GM12878 (cell line): ENCODE data around the gene SBK2. TPM values are rescaled to one million over a fixed set of nuclear protein-coding genes. Genes with fewer than 3 reads are reported as not detected.

Experiments used
- ATAC-seq: fragments of 200-7000 bp; cut with Tn5 transposase; 3 replicates; pipeline ENCODE4 v1.9.1; 2020; ENCODE audit warnings: mild to moderate bottlenecking, moderate library complexity
- BruUV-seq: library from RNA; stranded (reverse); fragments of 400-500 nt; replicated peaks from 2 replicates; lab custom pipeline; 2021; lab: Mats Ljungman, UMichigan
- CTCF ChIA-PET: fragments of 300-600 bp; sonication (Branson Sonifier 250); formaldehyde crosslinking; extraction: SDS; loops from one replicate; lab custom pipeline; 2021; ENCODE audit warnings: inconsistent platforms; lab: Yijun Ruan, JAX
- POLR2A ChIA-PET: fragments of 350-600 bp; formaldehyde crosslinking; extraction: SDS; loops from one replicate; lab custom pipeline; 2021; ENCODE audit warnings: inconsistent platforms; lab: Charles Lee
- RAD21 ChIA-PET: fragments of 300-600 bp; sonication (Branson Sonifier 250); formaldehyde crosslinking; loops from one replicate; lab custom pipeline; 2023; ENCODE audit warnings: antibody characterized with exemption; ENCODE audit not compliant: unreplicated experiment; lab: Charles Lee
- SMC1A ChIA-PET: fragments of 300-600 bp; sonication (Branson Sonifier 250); formaldehyde crosslinking; loops from one replicate; lab custom pipeline; 2023; ENCODE audit not compliant: unreplicated experiment, uncharacterized antibody; lab: Charles Lee
- DNase-seq: peaks from one replicate; pipeline ENCODE4 v3.0.0-alpha.2; 2011; ENCODE audit warnings: low read depth, low spot score
- FAIRE-seq: peaks from 3 replicates; lab custom pipeline; 2011; peaks lifted over from hg19 to GRCh38; lab: Jason Lieb, UNC
- H2AFZ ChIP-seq: 2 replicates; pipeline ENCODE4 v1.6.0; 2011; ENCODE audit warnings: low read depth, low read length, control low read depth; ENCODE audit not compliant: control insufficient read depth
- H3K27ac ChIP-seq: 2 replicates; pipeline ENCODE4 v1.5.1; 2011; ENCODE audit warnings: control low read depth; ENCODE audit not compliant: control insufficient read depth, insufficient read depth
- H3K27me3 ChIP-seq, 2 experiments: replicated peaks in 1 of 2; 2 replicates each; pipeline versions ENCODE4 v1.6.0 to v1.6.1; 2011; ENCODE audit warnings: low read length in 1 of 2; ENCODE audit not compliant: control insufficient read depth in 2 of 2, insufficient read depth in 2 of 2
- H3K36me3 ChIP-seq, 2 experiments: 2 replicates each; pipeline ENCODE4 v1.5.1; 2011; ENCODE audit warnings: low read length in 1 of 2; ENCODE audit not compliant: control insufficient read depth in 2 of 2, insufficient read depth in 2 of 2
- H3K4me1 ChIP-seq: 2 replicates; pipeline ENCODE4 v1.6.1; 2011; ENCODE audit warnings: mild to moderate bottlenecking, low read length, moderate library complexity, mixed read lengths; ENCODE audit not compliant: control insufficient read depth, insufficient read depth
- H3K4me2 ChIP-seq: 2 replicates; pipeline ENCODE4 v1.6.0; 2011; ENCODE audit warnings: control low read depth; ENCODE audit not compliant: control insufficient read depth, insufficient read depth
- H3K4me3 ChIP-seq: fragments of 200-600 bp; sonication (generic); 2 replicates; pipeline ENCODE4 v1.5.1; 2016
- H3K79me2 ChIP-seq: 2 replicates; pipeline ENCODE4 v1.6.0; 2011; ENCODE audit warnings: low read length; ENCODE audit not compliant: control insufficient read depth, insufficient read depth
- H3K9ac ChIP-seq: 2 replicates; pipeline ENCODE4 v1.8.0; 2011; ENCODE audit warnings: low read length, control low read depth, mixed read lengths; ENCODE audit not compliant: control insufficient read depth, insufficient read depth
- H3K9me3 ChIP-seq: replicated peaks from 3 replicates; pipeline ENCODE4 v1.5.1; 2011; ENCODE audit warnings: mild to moderate bottlenecking, low read length; ENCODE audit not compliant: control insufficient read depth, insufficient read depth
- H4K20me1 ChIP-seq: 2 replicates; pipeline ENCODE4 v1.6.0; 2011; ENCODE audit not compliant: control insufficient read depth, insufficient read depth
- CBFB ChIP-seq: IDR thresholded peaks from 2 replicates; pipeline ENCODE4 v1.6.1; 2016; ENCODE audit warnings: antibody characterized with exemption, low read depth
- CBX3 ChIP-seq: fragments of 200-600 bp; sonication (generic); IDR thresholded peaks from 2 replicates; pipeline ENCODE4 v1.6.1; 2016; ENCODE audit warnings: low read depth, borderline replicate concordance
- FOXM1 ChIP-seq: IDR thresholded peaks from 2 replicates; pipeline ENCODE4 v1.6.1; 2012; ENCODE audit warnings: low read depth, mild to moderate bottlenecking, inconsistent platforms, low read length, moderate library complexity
- GATAD2B ChIP-seq: fragments of 450-650 bp; conservative IDR thresholded peaks from 2 replicates; pipeline ENCODE4 v1.6.1; 2017; ENCODE audit warnings: low read depth, mild to moderate bottlenecking, moderate library complexity
- MTA2 ChIP-seq: fragments of 450-650 bp; IDR thresholded peaks from 2 replicates; pipeline ENCODE4 v1.6.1; 2016; ENCODE audit warnings: low read depth, mild to moderate bottlenecking, moderate library complexity
- NBN ChIP-seq: fragments of 450-650 bp; IDR thresholded peaks from 2 replicates; pipeline ENCODE4 v1.6.1; 2016
- NR2C2 ChIP-seq: IDR thresholded peaks from 2 replicates; pipeline ENCODE4 v1.6.1; 2011; ENCODE audit warnings: borderline replicate concordance, low read depth; ENCODE audit not compliant: control insufficient read depth, insufficient read length
- PAX8 ChIP-seq: fragments of 450-650 bp; IDR thresholded peaks from 2 replicates; pipeline ENCODE4 v1.6.1; 2017; ENCODE audit warnings: mild to moderate bottlenecking, moderate library complexity
- PBX3 ChIP-seq: IDR thresholded peaks from 2 replicates; pipeline ENCODE4 v1.6.1; 2011; ENCODE audit warnings: mild to moderate bottlenecking, low read depth, low read length, moderate library complexity; ENCODE audit not compliant: insufficient replicate concordance
- PRDM15 ChIP-seq: fragments of 450-650 bp; formaldehyde crosslinking; IDR thresholded peaks from 2 replicates; pipeline ENCODE4 v1.4.0; 2020; ENCODE audit warnings: mild to moderate bottlenecking, moderate library complexity
- REST ChIP-seq: IDR thresholded peaks from 2 replicates; pipeline ENCODE4 v1.6.1; 2012; ENCODE audit warnings: mild to moderate bottlenecking, low read depth, low read length
- SKIL ChIP-seq: fragments of 450-650 bp; IDR thresholded peaks from 2 replicates; pipeline ENCODE4 v1.6.1; 2017; ENCODE audit warnings: mild to moderate bottlenecking, low read depth, inconsistent platforms; ENCODE audit not compliant: poor library complexity, severe bottlenecking
- WGBS: methylation state at CpG from one replicate; pipeline ENCODE4 v1.1.6; 2016; ENCODE audit warnings: low lambda C conversion rate; ENCODE audit not compliant: insufficient replicate concordance, insufficient coverage; ENCODE audit errors: missing lambda C conversion rate; 5-methylcytosine and 5-hydroxymethylcytosine counted together
- in situ Hi-C: fragments of 300-500 bp; cut with MboI; formaldehyde crosslinking; loops from 9 replicates; pipeline ENCODE4 v1.14.3; 2018; ENCODE audit warnings: mixed read lengths
- intact Hi-C: fragments of 100-400 bp; cut with micrococcal nuclease; formaldehyde crosslinking; loops from one replicate; pipeline ENCODE4 v1.14.2; 2022; ENCODE audit not compliant: unreplicated experiment
- polyA plus RNA-seq, 11 experiments: library from polyadenylated mRNA; depleted of rRNA in 4 of 11; unstranded in 6 of 11; stranded (reverse) in 5 of 11; fragments of >200 nt; fragmentation: Nextera tagmentation in 4 of 11; fragmentation: Illumina TruSeq in 1 of 11; extraction: Ambion mirVana in 4 of 11; extraction: Trizol in 1 of 11; gene quantifications; 1 replicate in 1 of 11; 2 replicates in 10 of 11; pipeline versions ENCODE4 v1.2.1 to v1.2.3, GENCODE V29; 2011 to 2016; ENCODE audit warnings: inconsistent platforms in 2 of 11, missing spikeins in 2 of 11, low read depth in 1 of 11
- total RNA-seq, 4 experiments: library from RNA; depleted of rRNA in 3 of 4; stranded (reverse); fragments of >200 nt in 3 of 4; fragmentation: Illumina TruSeq in 1 of 4; extraction: Trizol in 1 of 4; gene quantifications; 2 replicates each; pipeline versions ENCODE4 v1.2.1 to v1.2.3, GENCODE V29; 2013 to 2021

Gene SBK2
- total and polyA plus RNA-seq, 10 of the 15 experiments (the other 5 are each of a cell fraction or from before 2014, with no cell fraction given) = not detected

GRCh38 chr19:55545443-55545842 lies 8.5 kb upstream of the SBK2 start, which contains the start of gene SBK3 (continued):
- TF ChIP-seq PRDM15 = no peak

- H3K4me2 ChIP-seq = no peak overlapping the region
- ChIA-PET CTCF (no interaction called here), SMC1A (no interaction called here), RAD21 (no interaction called here), POLR2A (no interaction called here)
- H3K4me1 ChIP-seq = no peaks in the 10 kb centered on the region
- H3K27me3 ChIP-seq = peaks cover 1 to 4% of the 10 kb centered on the region in 2 experiments; a peak in 3 of 4 replicates
- intact Hi-C loops (no loop called here), in situ Hi-C loops (no loop called here)
- no peaks in the 10 kb centered on the region for H3K79me2 ChIP-seq
- no peak overlapping the region for H3K9ac ChIP-seq
- H3K4me3 ChIP-seq = no peak overlapping the region
- FAIRE-seq (no peak), ATAC-seq (no peak), DNase-seq (no peak)
- no peak overlapping the region for H3K27ac ChIP-seq
- no peaks in the 10 kb centered on the region for H4K20me1 ChIP-seq
- no peaks in the 10 kb centered on the region for H3K36me3 ChIP-seq
- H2AFZ ChIP-seq = no peak overlapping the region
- 44% methylated on average over 23 of the region's 23 CpGs for WGBS
- BruUV-seq = no TSS peak
- no peaks in the 10 kb centered on the region for H3K9me3 ChIP-seq
- TF ChIP-seq CBFB = no peak
- no peak for TF ChIP-seq PAX8
- TF ChIP-seq SKIL = no peak
- no peak for TF ChIP-seq REST
- TF ChIP-seq PBX3 = no peak
- TF ChIP-seq CBX3 = no peak
- TF ChIP-seq NBN = no peak
- TF ChIP-seq GATAD2B = no peak
- no peak for TF ChIP-seq FOXM1
- TF ChIP-seq MTA2 = no peak
- TF ChIP-seq NR2C2 = no peak
Measured at GRCh38 chr19:55544776-55545439, 8.0 kb upstream of the SBK2 start.
